Breast epithelium (tissue), 3 donors: ENCODE data around the gene ARPIN.
"Not testable (repeated sequence)": the region's sequence is repeated elsewhere in the genome, so short reads cannot be mapped to it uniquely, and the experiment has no call there.

ENCODE experiments used
- POLR2A ChIP-seq: fragments of 450-650 bp; IDR thresholded peaks from one replicate; pipeline ENCODE4 v1.6.1; 2016; ENCODE audit warnings: antibody characterized with exemption, mild to moderate bottlenecking, moderate library complexity
- TF ChIP-seq, protein P1 (sequence below), 3 donors: fragments of 450-650 bp; IDR thresholded peaks; one replicate each; pipeline ENCODE4 v1.5.1; 2016 to 2017; ENCODE audit warnings: antibody characterized with exemption in 3 of 3, mild to moderate bottlenecking in 3 of 3, moderate library complexity in 3 of 3

DNA sequence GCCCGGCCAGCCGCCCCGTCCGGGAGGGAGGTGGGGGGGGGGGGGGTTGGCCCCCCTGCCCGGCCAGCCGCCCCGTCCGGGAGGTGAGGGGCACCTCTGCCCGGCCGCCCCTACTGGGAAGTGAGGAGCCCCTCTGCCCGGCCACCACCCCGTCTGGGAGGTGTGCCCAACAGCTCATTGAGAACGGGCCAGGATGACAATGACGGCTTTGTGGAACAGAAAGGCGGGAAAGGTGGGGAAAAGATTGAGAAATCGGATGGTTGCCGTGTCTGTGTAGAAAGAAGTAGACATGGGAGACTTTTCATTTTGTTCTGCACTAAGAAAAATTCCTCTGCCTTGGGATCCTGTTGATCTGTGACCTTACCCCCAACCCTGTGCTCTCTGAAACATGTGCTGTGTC lies 57.9 kb downstream of the ARPIN start:
- not testable (repeated sequence) for TF ChIP-seq POLR2A
- TF ChIP-seq, protein P1, sequence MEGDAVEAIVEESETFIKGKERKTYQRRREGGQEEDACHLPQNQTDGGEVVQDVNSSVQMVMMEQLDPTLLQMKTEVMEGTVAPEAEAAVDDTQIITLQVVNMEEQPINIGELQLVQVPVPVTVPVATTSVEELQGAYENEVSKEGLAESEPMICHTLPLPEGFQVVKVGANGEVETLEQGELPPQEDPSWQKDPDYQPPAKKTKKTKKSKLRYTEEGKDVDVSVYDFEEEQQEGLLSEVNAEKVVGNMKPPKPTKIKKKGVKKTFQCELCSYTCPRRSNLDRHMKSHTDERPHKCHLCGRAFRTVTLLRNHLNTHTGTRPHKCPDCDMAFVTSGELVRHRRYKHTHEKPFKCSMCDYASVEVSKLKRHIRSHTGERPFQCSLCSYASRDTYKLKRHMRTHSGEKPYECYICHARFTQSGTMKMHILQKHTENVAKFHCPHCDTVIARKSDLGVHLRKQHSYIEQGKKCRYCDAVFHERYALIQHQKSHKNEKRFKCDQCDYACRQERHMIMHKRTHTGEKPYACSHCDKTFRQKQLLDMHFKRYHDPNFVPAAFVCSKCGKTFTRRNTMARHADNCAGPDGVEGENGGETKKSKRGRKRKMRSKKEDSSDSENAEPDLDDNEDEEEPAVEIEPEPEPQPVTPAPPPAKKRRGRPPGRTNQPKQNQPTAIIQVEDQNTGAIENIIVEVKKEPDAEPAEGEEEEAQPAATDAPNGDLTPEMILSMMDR (IDR thresholded peaks at IDR 0.05) = not testable (repeated sequence)
